ENCODE results near the gene PAX8. TPM values are rescaled to one million over a fixed set of nuclear protein-coding genes. Genes with fewer than 3 reads are reported as not detected.

Gene PAX8
- total RNA-seq, 6 donors from 2014 or later, result 1.5 to 3.6 (median 2.0) TPM

DNA sequence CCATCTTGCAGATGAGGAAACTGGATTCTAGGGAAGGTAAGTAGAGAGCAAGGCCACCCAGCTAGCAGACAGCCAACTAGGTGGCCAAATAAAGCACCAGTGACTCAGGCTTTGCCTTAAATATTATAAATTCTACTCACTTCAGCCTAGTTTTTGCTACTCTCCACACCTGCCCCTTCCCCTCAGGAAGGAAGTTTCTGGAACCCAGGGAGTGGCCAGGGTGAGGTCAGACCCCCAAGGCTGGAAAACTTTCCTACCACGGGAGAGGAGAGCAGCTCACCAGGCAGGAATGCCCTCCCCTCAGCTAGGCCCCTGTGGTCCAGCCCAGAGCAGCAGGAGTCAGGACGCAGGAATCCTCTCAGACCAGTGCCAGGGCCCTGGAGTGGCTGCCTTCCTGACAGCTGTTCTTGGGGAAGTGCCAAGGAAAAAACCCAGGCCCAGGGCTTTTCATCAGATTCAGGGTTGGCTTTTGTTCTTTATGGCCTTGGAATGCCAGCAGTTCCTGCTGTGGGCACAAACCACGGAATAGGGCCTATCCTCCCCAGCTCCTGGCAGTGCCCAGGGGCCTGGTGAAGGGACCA is 5.1 kb upstream of the PAX8 start:
- Histone ChIP-seq H3K9me3 (no peaks in the 10 kb centered on the region), H3K27me3 (no peaks in the 10 kb centered on the region), H3K4me1 (peaks cover 0 to 32% (median 16%) of the 10 kb centered on the region in 4 donors), H3K27ac (peak overlapping the region; percentile 67 to 82 (median 78)), H3K36me3 (no peaks in the 10 kb centered on the region), H3K4me3 (no peak overlapping the region)
- ATAC-seq (ENCODE audit: low FRiP score in 2 of 2), result peak; percentile 74 to 92
- peak in 1 of 2 donors; percentile 83 for DNase-seq
- 14 to 38% methylated on average over 2 to 3 of the region's 3 CpGs for WGBS, 2 donors
- TF ChIP-seq, protein P1, sequence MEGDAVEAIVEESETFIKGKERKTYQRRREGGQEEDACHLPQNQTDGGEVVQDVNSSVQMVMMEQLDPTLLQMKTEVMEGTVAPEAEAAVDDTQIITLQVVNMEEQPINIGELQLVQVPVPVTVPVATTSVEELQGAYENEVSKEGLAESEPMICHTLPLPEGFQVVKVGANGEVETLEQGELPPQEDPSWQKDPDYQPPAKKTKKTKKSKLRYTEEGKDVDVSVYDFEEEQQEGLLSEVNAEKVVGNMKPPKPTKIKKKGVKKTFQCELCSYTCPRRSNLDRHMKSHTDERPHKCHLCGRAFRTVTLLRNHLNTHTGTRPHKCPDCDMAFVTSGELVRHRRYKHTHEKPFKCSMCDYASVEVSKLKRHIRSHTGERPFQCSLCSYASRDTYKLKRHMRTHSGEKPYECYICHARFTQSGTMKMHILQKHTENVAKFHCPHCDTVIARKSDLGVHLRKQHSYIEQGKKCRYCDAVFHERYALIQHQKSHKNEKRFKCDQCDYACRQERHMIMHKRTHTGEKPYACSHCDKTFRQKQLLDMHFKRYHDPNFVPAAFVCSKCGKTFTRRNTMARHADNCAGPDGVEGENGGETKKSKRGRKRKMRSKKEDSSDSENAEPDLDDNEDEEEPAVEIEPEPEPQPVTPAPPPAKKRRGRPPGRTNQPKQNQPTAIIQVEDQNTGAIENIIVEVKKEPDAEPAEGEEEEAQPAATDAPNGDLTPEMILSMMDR (IDR thresholded peaks at IDR 0.05), result no peak
- TF ChIP-seq POLR2A (IDR thresholded peaks at IDR 0.05) (no peak), EP300 (IDR thresholded peaks at IDR 0.05) (peak in 1 of 4 donors; percentile 61), POLR2AphosphoS5 (IDR thresholded peaks at IDR 0.05) (no peak)

DNA sequence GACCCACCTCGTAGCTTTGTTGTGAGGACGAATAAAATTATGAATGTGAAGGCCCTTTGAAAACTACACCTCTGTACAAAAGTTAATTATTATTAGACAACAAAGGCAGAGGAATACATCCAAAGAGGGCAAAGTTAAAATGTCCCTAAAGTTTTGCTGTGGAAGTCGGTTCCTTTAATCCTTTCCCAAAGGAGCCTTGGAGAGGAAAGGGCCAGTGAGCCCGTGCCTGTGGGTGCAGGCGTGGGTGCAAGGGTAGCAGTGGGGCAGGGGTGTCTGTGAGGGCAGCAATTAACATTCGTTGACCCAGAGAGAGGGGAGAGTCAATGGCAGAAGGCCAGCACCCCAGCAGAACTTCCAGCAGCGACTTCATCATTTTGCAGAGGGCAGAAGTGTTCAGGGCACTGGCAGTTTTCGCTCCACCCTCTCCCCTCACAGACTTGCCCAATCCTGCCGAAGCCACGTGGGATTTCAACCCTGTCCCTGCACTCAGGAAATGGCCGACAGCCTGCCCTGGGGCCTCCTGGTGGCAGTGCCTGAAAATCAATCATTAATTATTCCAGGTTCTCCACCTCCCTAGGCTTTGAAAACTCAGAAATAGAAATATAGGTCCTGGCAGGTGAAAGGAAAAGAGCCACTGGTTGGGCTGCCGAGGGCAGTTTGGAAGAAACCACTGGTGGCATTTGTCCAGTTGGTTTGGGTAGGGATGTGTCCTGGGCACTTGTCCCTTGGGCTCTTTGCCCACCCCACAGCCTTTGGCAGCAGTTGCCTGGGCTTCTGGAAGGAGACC is 4.2 kb upstream of the PAX8 start:
- Histone ChIP-seq H3K4me3 (no peak overlapping the region), H3K9me3 (no peaks in the 10 kb centered on the region), H3K4me1 (peaks cover 0 to 35% (median 16%) of the 10 kb centered on the region in 4 donors), H3K27ac (peak overlapping the region; percentile 42 to 82 (median 78)), H3K27me3 (peaks cover 0 to 6% (median 3%) of the 10 kb centered on the region in 4 donors), H3K36me3 (no peaks in the 10 kb centered on the region)
- DNase-seq (peak; percentile 28 to 91), ATAC-seq (ENCODE audit: low FRiP score in 2 of 2) (peak; percentile 82 to 85)
- WGBS, 2 donors, result 29 to 38% methylated on average over 10 to 12 of the region's 12 CpGs
- TF ChIP-seq POLR2AphosphoS5 (IDR thresholded peaks at IDR 0.05), result peak in 1 of 2 donors; percentile 25
- TF ChIP-seq EP300 (IDR thresholded peaks at IDR 0.05), result peak in 1 of 4 donors; percentile 32
- TF ChIP-seq, protein P1 (IDR thresholded peaks at IDR 0.05), result peak in 4 of 6 experiments; percentile 18 to 62 (median 47)
- peak in 1 of 4 donors; percentile 16 for TF ChIP-seq POLR2A (IDR thresholded peaks at IDR 0.05)

DNA sequence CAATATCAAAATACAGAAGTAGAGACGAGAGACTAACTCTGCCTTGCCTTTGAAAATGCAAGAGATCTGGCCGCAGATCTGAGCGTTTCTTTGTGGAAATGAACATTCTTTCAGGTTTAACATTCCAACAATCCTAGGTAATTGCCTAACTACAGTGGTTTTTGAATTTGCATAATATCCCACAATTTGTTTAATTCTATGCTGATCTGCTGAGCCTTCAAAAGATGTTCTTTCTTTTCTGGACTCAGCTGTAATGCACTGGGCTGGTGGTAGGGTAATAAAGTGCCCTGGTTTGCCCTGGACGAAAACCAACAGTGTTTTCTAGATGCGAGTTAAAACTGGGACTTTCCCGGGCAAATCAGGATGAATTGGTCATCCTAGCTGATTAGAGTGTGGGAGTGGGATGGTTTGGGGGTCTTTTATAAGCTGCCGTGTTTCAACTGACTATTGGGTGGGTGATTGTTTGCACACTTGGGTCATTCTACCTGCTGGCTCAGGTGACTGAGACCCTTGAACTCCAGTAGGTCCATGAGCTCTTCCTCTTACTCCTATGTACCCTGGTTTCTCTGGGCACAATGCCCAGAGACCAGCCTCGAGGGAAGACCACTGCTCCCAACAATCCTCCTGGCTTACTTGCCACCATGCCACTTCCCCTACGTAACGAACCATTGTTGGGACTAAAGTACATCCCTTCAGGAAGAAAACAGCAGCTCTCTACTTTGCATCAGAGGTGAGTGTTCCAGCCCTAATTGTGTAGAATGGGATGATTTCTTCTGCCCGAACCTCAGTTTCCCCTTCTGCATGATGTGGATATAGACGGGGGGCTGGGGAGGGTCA is 3.4 kb upstream of the PAX8 start:
- H3K36me3 ChIP-seq, result no peaks in the 10 kb centered on the region
- peak overlapping the region in 2 of 4 donors; percentile 7 to 82 for H3K27ac ChIP-seq
- DNase-seq, result no peak
- H3K9me3 ChIP-seq, result no peaks in the 10 kb centered on the region
- TF ChIP-seq, protein P1 (IDR thresholded peaks at IDR 0.05), result no peak
- no peak for TF ChIP-seq POLR2AphosphoS5 (IDR thresholded peaks at IDR 0.05)
- TF ChIP-seq POLR2A (IDR thresholded peaks at IDR 0.05), result no peak
- TF ChIP-seq EP300 (IDR thresholded peaks at IDR 0.05), result no peak
- no peak overlapping the region for H3K4me3 ChIP-seq
- 69 to 71% methylated on average over 12 of the region's 12 CpGs for WGBS, 2 donors
- peaks cover 0 to 13% (median 10%) of the 10 kb centered on the region in 4 donors for H3K27me3 ChIP-seq
- ATAC-seq (ENCODE audit: low FRiP score in 2 of 2), result no peak
- peaks cover 7 to 43% (median 22%) of the 10 kb centered on the region in 4 donors for H3K4me1 ChIP-seq

DNA sequence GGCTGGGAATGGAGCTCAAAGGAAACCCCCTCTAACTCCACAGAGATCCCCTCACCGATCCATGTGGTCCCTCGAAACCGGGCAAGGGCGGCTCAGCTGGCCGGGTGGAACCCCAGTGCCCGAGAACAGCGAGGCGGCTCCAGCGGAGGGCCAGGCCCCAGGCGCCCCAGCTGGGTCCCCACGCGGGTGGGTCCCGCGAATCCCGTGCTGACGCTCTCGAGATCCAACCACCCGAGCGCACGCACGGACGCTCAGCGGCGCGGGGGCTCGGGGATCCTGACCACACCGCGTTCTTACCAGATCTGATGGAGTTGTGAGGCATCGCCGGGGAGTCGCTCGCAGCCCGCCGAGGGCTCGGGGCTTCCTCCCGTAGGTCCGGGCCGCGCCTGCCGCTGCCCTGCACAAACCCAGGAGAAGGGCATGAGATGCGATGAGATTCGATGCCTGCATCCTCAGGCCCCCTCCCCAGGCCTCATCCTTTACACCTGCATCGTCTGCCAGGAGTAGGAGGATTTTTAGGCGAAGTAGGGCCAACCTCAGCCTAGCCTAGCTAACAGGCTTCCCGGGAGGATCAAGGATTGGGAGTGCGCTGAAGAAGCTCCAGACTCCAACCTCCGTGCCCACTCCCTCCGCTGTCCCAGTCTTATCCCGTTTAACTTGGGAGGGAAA is 514 bp downstream of the PAX8 start:
- peak in 1 of 2 donors; percentile 5 for ATAC-seq (ENCODE audit: low FRiP score in 2 of 2)
- Histone ChIP-seq H3K9me3 (no peaks in the 10 kb centered on the region), H3K4me3 (no peak overlapping the region), H3K27ac (no peak overlapping the region), H3K36me3 (no peaks in the 10 kb centered on the region), H3K4me1 (peaks cover 12 to 41% (median 19%) of the 10 kb centered on the region in 4 donors), H3K27me3 (peaks cover 0 to 33% (median 21%) of the 10 kb centered on the region in 4 donors)
- no peak for TF ChIP-seq POLR2A (IDR thresholded peaks at IDR 0.05)
- TF ChIP-seq EP300 (IDR thresholded peaks at IDR 0.05), result no peak
- TF ChIP-seq, protein P1 (IDR thresholded peaks at IDR 0.05), result no peak
- TF ChIP-seq POLR2AphosphoS5 (IDR thresholded peaks at IDR 0.05), result no peak
- WGBS, 2 donors, result 40 to 76% methylated on average over 6 to 37 of the region's 49 CpGs
- peak in 1 of 2 donors; percentile 73 for DNase-seq
